ENCODE results near the gene NUDT4.

GRCh38 chr12:93440043-93440835, 62.5 kb downstream of the NUDT4 start:
- TF ChIP-seq CTCF (IDR thresholded peaks at IDR 0.05) (no peak), POLR2A (IDR thresholded peaks at IDR 0.05) (no peak)

Data from esophagus squamous epithelium (tissue), 4 donors.